H1 (cell line): Measurements from ENCODE around the gene EEF1AKMT3. TPM values are rescaled to one million over a fixed set of nuclear protein-coding genes. Genes with fewer than 3 reads are reported as not detected.

Experiments
- ASH2L ChIP-seq: fragments of 200-600, 300-600 bp; sonication (generic); IDR thresholded peaks from one replicate; pipeline ENCODE4 v1.7.1; 2017; ENCODE audit warnings: low read length
- CTBP2 ChIP-seq: IDR thresholded peaks from 2 replicates; pipeline ENCODE4 v1.7.0; 2011; ENCODE audit warnings: borderline replicate concordance, mild to moderate bottlenecking, moderate library complexity, mixed read lengths, low read length; ENCODE audit not compliant: insufficient read depth, insufficient read length
- KDM1A ChIP-seq: fragments of 200-600, 300-600 bp; sonication (generic); IDR thresholded peaks from 2 replicates; pipeline ENCODE4 v1.7.1; 2016; ENCODE audit warnings: mild to moderate bottlenecking, low read length, borderline replicate concordance
- MAFK ChIP-seq: IDR thresholded peaks from 2 replicates; pipeline ENCODE4 v1.6.1; 2012; ENCODE audit warnings: low read depth, mild to moderate bottlenecking, improper control_type of control experiment, low read length
- NANOG ChIP-seq: IDR thresholded peaks from 2 replicates; pipeline ENCODE4 v1.6.1; 2011; ENCODE audit warnings: low read length, low read depth, mild to moderate bottlenecking, inconsistent platforms; ENCODE audit not compliant: insufficient read depth, poor library complexity, severe bottlenecking
- POU5F1 ChIP-seq: IDR thresholded peaks from 2 replicates; pipeline ENCODE4 v1.6.1; 2011; ENCODE audit warnings: low read depth, mild to moderate bottlenecking, low read length, moderate library complexity
- SUZ12 ChIP-seq: fragments of 200-600 bp; sonication (generic); IDR thresholded peaks from 2 replicates; pipeline ENCODE4 v1.6.1; 2012; ENCODE audit warnings: mild to moderate bottlenecking, inconsistent platforms, low read length, moderate library complexity, mixed read lengths
- polyA plus RNA-seq, 7 experiments: library from polyadenylated mRNA; depleted of rRNA in 3 of 7; stranded (reverse) in 5 of 7; unstranded in 2 of 7; fragments of >200 nt in 5 of 7; fragments of 200-250 nt in 2 of 7; gene quantifications; 1 replicate in 5 of 7; 2 replicates in 1 of 7; 4 replicates in 1 of 7; pipeline versions ENCODE4 v1.2.1 to v1.2.3, GENCODE V29; 2011 to 2013; ENCODE audit warnings: missing spikeins in 2 of 7, mixed read lengths in 2 of 7
- total RNA-seq: library from RNA; stranded (reverse); fragmentation: NEBNext Ultra II Directional; extraction: Animal tissue kit (Norgen Biotek cat#: 25700); gene quantifications from 2 replicates; pipeline ENCODE4 v1.2.1, GENCODE V29; 2021
- TF ChIP-seq, protein P1 (sequence below): fragments of 300-600 bp; sonication (generic); IDR thresholded peaks from 2 replicates; pipeline ENCODE4 v1.7.1; 2012; ENCODE audit warnings: low read length, moderate library complexity, mild to moderate bottlenecking, inconsistent platforms; ENCODE audit not compliant: insufficient replicate concordance
- TF ChIP-seq, protein P2 (sequence below): IDR thresholded peaks from 2 replicates; pipeline ENCODE4 v1.6.1; 2011; ENCODE audit warnings: low read length, improper control_type of control experiment

The EEF1AKMT3 gene
- total and polyA plus RNA-seq, 2 of the 8 experiments (the other 6 are each of a cell fraction or from before 2014, with no cell fraction given) = 3.1 to 4.4 TPM

DNA sequence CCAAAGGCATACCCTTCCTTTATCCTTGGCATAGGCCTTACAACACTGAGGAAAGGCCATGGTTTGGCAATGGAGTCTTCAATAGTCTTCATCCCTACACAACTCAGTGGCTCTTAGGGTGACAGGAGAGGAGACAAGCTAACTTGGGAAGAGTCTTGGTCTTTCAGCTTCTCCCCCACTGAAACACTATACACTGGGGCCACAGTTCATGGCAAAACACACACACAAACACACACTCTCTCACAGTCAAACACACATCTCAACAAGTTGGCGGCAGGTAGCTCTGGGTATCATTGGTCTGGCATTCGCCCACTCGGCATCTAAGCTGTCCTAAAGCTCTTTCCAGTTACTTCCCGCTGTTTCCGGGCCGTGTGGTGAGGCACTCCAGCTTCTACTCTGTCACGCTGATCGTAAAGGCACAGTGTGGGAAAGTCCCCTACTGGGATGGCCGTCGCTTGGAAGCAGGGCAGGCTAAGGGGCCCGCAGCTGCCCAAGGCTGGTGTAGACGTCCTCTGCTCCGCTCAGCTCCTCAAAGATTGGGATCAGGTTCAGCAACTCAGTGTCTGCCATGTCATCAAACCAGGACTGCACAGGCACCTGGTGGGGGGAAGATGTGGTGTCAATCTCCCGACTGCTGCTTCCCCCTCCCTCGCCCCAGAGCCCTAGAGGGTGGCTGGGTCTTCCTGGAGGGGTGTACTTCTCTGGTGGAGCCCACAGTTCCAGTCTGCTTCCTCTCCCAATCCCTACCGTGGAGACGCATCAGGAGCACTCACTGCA, 50.9 kb downstream of the EEF1AKMT3 start (continued):
- TF ChIP-seq, protein P1, sequence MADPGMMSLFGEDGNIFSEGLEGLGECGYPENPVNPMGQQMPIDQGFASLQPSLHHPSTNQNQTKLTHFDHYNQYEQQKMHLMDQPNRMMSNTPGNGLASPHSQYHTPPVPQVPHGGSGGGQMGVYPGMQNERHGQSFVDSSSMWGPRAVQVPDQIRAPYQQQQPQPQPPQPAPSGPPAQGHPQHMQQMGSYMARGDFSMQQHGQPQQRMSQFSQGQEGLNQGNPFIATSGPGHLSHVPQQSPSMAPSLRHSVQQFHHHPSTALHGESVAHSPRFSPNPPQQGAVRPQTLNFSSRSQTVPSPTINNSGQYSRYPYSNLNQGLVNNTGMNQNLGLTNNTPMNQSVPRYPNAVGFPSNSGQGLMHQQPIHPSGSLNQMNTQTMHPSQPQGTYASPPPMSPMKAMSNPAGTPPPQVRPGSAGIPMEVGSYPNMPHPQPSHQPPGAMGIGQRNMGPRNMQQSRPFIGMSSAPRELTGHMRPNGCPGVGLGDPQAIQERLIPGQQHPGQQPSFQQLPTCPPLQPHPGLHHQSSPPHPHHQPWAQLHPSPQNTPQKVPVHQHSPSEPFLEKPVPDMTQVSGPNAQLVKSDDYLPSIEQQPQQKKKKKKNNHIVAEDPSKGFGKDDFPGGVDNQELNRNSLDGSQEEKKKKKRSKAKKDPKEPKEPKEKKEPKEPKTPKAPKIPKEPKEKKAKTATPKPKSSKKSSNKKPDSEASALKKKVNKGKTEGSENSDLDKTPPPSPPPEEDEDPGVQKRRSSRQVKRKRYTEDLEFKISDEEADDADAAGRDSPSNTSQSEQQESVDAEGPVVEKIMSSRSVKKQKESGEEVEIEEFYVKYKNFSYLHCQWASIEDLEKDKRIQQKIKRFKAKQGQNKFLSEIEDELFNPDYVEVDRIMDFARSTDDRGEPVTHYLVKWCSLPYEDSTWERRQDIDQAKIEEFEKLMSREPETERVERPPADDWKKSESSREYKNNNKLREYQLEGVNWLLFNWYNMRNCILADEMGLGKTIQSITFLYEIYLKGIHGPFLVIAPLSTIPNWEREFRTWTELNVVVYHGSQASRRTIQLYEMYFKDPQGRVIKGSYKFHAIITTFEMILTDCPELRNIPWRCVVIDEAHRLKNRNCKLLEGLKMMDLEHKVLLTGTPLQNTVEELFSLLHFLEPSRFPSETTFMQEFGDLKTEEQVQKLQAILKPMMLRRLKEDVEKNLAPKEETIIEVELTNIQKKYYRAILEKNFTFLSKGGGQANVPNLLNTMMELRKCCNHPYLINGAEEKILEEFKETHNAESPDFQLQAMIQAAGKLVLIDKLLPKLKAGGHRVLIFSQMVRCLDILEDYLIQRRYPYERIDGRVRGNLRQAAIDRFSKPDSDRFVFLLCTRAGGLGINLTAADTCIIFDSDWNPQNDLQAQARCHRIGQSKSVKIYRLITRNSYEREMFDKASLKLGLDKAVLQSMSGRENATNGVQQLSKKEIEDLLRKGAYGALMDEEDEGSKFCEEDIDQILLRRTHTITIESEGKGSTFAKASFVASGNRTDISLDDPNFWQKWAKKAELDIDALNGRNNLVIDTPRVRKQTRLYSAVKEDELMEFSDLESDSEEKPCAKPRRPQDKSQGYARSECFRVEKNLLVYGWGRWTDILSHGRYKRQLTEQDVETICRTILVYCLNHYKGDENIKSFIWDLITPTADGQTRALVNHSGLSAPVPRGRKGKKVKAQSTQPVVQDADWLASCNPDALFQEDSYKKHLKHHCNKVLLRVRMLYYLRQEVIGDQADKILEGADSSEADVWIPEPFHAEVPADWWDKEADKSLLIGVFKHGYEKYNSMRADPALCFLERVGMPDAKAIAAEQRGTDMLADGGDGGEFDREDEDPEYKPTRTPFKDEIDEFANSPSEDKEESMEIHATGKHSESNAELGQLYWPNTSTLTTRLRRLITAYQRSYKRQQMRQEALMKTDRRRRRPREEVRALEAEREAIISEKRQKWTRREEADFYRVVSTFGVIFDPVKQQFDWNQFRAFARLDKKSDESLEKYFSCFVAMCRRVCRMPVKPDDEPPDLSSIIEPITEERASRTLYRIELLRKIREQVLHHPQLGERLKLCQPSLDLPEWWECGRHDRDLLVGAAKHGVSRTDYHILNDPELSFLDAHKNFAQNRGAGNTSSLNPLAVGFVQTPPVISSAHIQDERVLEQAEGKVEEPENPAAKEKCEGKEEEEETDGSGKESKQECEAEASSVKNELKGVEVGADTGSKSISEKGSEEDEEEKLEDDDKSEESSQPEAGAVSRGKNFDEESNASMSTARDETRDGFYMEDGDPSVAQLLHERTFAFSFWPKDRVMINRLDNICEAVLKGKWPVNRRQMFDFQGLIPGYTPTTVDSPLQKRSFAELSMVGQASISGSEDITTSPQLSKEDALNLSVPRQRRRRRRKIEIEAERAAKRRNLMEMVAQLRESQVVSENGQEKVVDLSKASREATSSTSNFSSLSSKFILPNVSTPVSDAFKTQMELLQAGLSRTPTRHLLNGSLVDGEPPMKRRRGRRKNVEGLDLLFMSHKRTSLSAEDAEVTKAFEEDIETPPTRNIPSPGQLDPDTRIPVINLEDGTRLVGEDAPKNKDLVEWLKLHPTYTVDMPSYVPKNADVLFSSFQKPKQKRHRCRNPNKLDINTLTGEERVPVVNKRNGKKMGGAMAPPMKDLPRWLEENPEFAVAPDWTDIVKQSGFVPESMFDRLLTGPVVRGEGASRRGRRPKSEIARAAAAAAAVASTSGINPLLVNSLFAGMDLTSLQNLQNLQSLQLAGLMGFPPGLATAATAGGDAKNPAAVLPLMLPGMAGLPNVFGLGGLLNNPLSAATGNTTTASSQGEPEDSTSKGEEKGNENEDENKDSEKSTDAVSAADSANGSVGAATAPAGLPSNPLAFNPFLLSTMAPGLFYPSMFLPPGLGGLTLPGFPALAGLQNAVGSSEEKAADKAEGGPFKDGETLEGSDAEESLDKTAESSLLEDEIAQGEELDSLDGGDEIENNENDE = no peak
- TF ChIP-seq NANOG (no peak), MAFK (no peak), ASH2L (no peak), POU5F1 (no peak), KDM1A (no peak), CTBP2 (no peak), SUZ12 (no peak)
- TF ChIP-seq, protein P2, sequence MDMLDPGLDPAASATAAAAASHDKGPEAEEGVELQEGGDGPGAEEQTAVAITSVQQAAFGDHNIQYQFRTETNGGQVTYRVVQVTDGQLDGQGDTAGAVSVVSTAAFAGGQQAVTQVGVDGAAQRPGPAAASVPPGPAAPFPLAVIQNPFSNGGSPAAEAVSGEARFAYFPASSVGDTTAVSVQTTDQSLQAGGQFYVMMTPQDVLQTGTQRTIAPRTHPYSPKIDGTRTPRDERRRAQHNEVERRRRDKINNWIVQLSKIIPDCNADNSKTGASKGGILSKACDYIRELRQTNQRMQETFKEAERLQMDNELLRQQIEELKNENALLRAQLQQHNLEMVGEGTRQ = no peak
